Peyer's patch (tissue), 4 donors: ENCODE data around the gene DHX8.

ENCODE experiments used
- POLR2A ChIP-seq, 2 donors: fragments of 450-650 bp; IDR thresholded peaks; one replicate each; pipeline ENCODE4 v1.5.1; 2017; ENCODE audit warnings: antibody characterized with exemption in 2 of 2, mild to moderate bottlenecking in 2 of 2, moderate library complexity in 2 of 2
- TF ChIP-seq, protein P1 (sequence below), 6 experiments: fragments of 450-650 bp in 4 of 6; fragments of 200-600 bp in 2 of 6; sonication (generic) in 1 of 6; IDR thresholded peaks; one replicate each; pipeline ENCODE4 v1.5.1; 2017 to 2019; ENCODE audit warnings: antibody characterized with exemption in 6 of 6, mild to moderate bottlenecking in 3 of 6, moderate library complexity in 1 of 6

GRCh38 chr17:43546319-43547188 is 62.8 kb downstream of the DHX8 start, which contains the start of gene ETV4:
- TF ChIP-seq, protein P1, sequence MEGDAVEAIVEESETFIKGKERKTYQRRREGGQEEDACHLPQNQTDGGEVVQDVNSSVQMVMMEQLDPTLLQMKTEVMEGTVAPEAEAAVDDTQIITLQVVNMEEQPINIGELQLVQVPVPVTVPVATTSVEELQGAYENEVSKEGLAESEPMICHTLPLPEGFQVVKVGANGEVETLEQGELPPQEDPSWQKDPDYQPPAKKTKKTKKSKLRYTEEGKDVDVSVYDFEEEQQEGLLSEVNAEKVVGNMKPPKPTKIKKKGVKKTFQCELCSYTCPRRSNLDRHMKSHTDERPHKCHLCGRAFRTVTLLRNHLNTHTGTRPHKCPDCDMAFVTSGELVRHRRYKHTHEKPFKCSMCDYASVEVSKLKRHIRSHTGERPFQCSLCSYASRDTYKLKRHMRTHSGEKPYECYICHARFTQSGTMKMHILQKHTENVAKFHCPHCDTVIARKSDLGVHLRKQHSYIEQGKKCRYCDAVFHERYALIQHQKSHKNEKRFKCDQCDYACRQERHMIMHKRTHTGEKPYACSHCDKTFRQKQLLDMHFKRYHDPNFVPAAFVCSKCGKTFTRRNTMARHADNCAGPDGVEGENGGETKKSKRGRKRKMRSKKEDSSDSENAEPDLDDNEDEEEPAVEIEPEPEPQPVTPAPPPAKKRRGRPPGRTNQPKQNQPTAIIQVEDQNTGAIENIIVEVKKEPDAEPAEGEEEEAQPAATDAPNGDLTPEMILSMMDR (IDR thresholded peaks at IDR 0.05) = no peak
- TF ChIP-seq POLR2A (IDR thresholded peaks at IDR 0.05) = no peak
